CD4-positive, alpha-beta T cell (primary cell): ENCODE measurements around the gene PIP5K1B. TPM values are rescaled to one million over a fixed set of nuclear protein-coding genes. Genes with fewer than 3 reads are reported as not detected.

Experiments
- ATAC-seq: fragments of 200-7000 bp; cut with Tn5 transposase; one replicate; pipeline ENCODE4 v1.10.0; 2022; ENCODE audit warnings: mild to moderate bottlenecking; ENCODE audit not compliant: poor library complexity
- CTCF ChIA-PET: fragments of 350-600 bp; sonication (Branson Sonifier 250); formaldehyde crosslinking; loops from one replicate; lab custom pipeline; 2021; ENCODE audit warnings: antibody characterized with exemption, inconsistent platforms; lab: Charles Lee
- POLR2A ChIA-PET: fragments of 350-600 bp; sonication (Branson Sonifier 250); formaldehyde crosslinking; loops from one replicate; lab custom pipeline; 2021; ENCODE audit warnings: antibody characterized with exemption, inconsistent platforms; lab: Charles Lee
- DNase-seq, 14 experiments: peaks; one replicate each; pipeline ENCODE4 v3.0.0-alpha.2; 2013 to 2020; ENCODE audit warnings: mixed read lengths in 2 of 14
- H3K27ac ChIP-seq, 2 donors: one replicate each; pipeline versions ENCODE4 v1.5.1 to v1.7.0; 2013; ENCODE audit warnings: low read length in 2 of 2, low read depth in 1 of 2, mild to moderate bottlenecking in 1 of 2
- H3K27me3 ChIP-seq, 2 experiments: 1 replicate in 1 of 2; 2 replicates in 1 of 2; pipeline versions ENCODE4 v1.6.1 to v1.7.0; 2013; ENCODE audit warnings: low read length in 2 of 2, control low read depth in 1 of 2, mild to moderate bottlenecking in 1 of 2, moderate library complexity in 1 of 2; ENCODE audit not compliant: insufficient read depth in 2 of 2, control insufficient read depth in 1 of 2
- H3K36me3 ChIP-seq: one replicate; pipeline ENCODE4 v1.6.1; 2013; ENCODE audit warnings: low read length, control low read depth; ENCODE audit not compliant: insufficient read depth
- H3K4me1 ChIP-seq: one replicate; pipeline ENCODE4 v1.6.1; 2013; ENCODE audit warnings: low read length, control low read depth; ENCODE audit not compliant: insufficient read depth
- H3K4me3 ChIP-seq: one replicate; pipeline ENCODE4 v1.5.1; 2013; ENCODE audit warnings: mild to moderate bottlenecking, low read length, moderate library complexity
- H3K9me3 ChIP-seq, 2 experiments: 1 replicate in 1 of 2; 2 replicates in 1 of 2; pipeline versions ENCODE4 v1.6.1 to v1.7.0; 2013; ENCODE audit warnings: low read length in 2 of 2, mild to moderate bottlenecking in 2 of 2, control low read depth in 1 of 2, moderate library complexity in 1 of 2; ENCODE audit not compliant: control insufficient read depth in 1 of 2, insufficient read depth in 1 of 2
- H3K27ac Mint-ChIP-seq: one replicate; pipeline ENCODE4 v1.8.0; 2020; ENCODE audit warnings: mixed read lengths
- H3K27me3 Mint-ChIP-seq: one replicate; pipeline ENCODE4 v1.8.0; 2021; ENCODE audit warnings: mixed read lengths
- H3K36me3 Mint-ChIP-seq: one replicate; pipeline ENCODE4 v1.8.0; 2021; ENCODE audit warnings: low read depth, mixed read lengths
- H3K4me1 Mint-ChIP-seq: one replicate; pipeline ENCODE4 v1.8.0; 2021; ENCODE audit warnings: low read depth, mixed read lengths
- H3K4me3 Mint-ChIP-seq: one replicate; pipeline ENCODE4 v1.8.0; 2020; ENCODE audit warnings: mild to moderate bottlenecking, mixed read lengths
- H3K9me3 Mint-ChIP-seq: one replicate; pipeline ENCODE4 v1.8.0; 2020; ENCODE audit warnings: mixed read lengths
- CTCF ChIP-seq: fragments of 200-600 bp; IDR thresholded peaks from one replicate; pipeline ENCODE4 v1.8.0; 2022; ENCODE audit warnings: antibody characterized with exemption, mild to moderate bottlenecking
- intact Hi-C, 2 experiments: fragments of 100-400 bp; cut with DNase I in 1 of 2; cut with micrococcal nuclease in 1 of 2; formaldehyde crosslinking; loops; one replicate each; pipeline versions ENCODE4 v1.15.1 to v1.9.0; 2023 to 2025; cut with DNase I, micrococcal nuclease
- total RNA-seq, 174 experiments: library from RNA in 2 of 174; stranded (reverse) in 2 of 174; gene quantifications; one replicate each; pipeline ENCODE4 v1.2.3 and lab custom pipeline; 2021 to 2026

The PIP5K1B gene
- total RNA-seq, 2 experiments from 2014 or later, result not detected

GRCh38 chr9:69040646-69041045 lies 335.6 kb downstream of the PIP5K1B start:
- Mint-ChIP-seq H3K27me3 (no peaks in the 10 kb centered on the region), H3K9me3 (no peaks in the 10 kb centered on the region), H3K4me1 (peaks cover 49% of the 10 kb centered on the region), H3K4me3 (no peak overlapping the region), H3K36me3 (peaks cover 43% of the 10 kb centered on the region), H3K27ac (no peak overlapping the region)
- intact Hi-C loops, result loop anchor here in 1 of 2 experiments (5.0 kb wide), 1 partner anchor 727 kb away; no protein-coding TSS in a partner anchor
- Histone ChIP-seq H3K36me3 (peaks cover 9% of the 10 kb centered on the region), H3K27ac (no peak overlapping the region), H3K27me3 (no peaks in the 10 kb centered on the region), H3K4me1 (peaks cover 20% of the 10 kb centered on the region), H3K9me3 (peaks cover 0 to 5% of the 10 kb centered on the region in 2 experiments), H3K4me3 (no peak overlapping the region)
- ChIA-PET CTCF (no interaction called here), POLR2A (no interaction called here)
- TF ChIP-seq CTCF, result no peak
- DNase-seq, result no peak
- no peak for ATAC-seq

- Mint-ChIP-seq H3K9me3 (no peaks in the 10 kb centered on the region), H3K27me3 (no peaks in the 10 kb centered on the region), H3K4me3 (no peak overlapping the region), H3K36me3 (peaks cover 73% of the 10 kb centered on the region), H3K27ac (peak overlapping the region; percentile 36), H3K4me1 (peaks cover 45% of the 10 kb centered on the region)
- H3K36me3 ChIP-seq, result peaks cover 40% of the 10 kb centered on the region
- no peak for ATAC-seq
- no peak overlapping the region for H3K4me3 ChIP-seq
- H3K4me1 ChIP-seq, result peaks cover 4% of the 10 kb centered on the region
- intact Hi-C loops, result loop anchor here in 1 of 2 experiments (5.0 kb wide), 1 partner anchor 723 kb away; no protein-coding TSS in a partner anchor
- no peak for TF ChIP-seq CTCF
- ChIA-PET POLR2A (interaction anchor here (1.4 kb wide), 1 partner anchor 12 kb away, joined by 3 read pairs; no protein-coding TSS in a partner anchor), CTCF (interaction anchor here (1.4 to 1.6 kb wide), 2 partner anchors 9 to 149 kb away, joined by 4 to 6 read pairs; partner anchors contain the start of gene FXN)
- H3K27ac ChIP-seq, result no peak overlapping the region
- no peaks in the 10 kb centered on the region for H3K27me3 ChIP-seq
- peaks cover 0 to 5% of the 10 kb centered on the region in 2 experiments for H3K9me3 ChIP-seq
- DNase-seq, result no peak
Measured at GRCh38 chr9:69044240-69045219, 339.5 kb downstream of the PIP5K1B start.

GRCh38 chr9:69045821-69046220 lies 340.8 kb downstream of the PIP5K1B start:
- ChIA-PET CTCF (no interaction called here), POLR2A (no interaction called here)
- Mint-ChIP-seq H3K27ac (no peak overlapping the region), H3K27me3 (no peaks in the 10 kb centered on the region), H3K4me1 (peaks cover 42% of the 10 kb centered on the region), H3K4me3 (no peak overlapping the region), H3K36me3 (peaks cover 71% of the 10 kb centered on the region), H3K9me3 (no peaks in the 10 kb centered on the region)
- intact Hi-C loops, result no loop called here
- Histone ChIP-seq H3K27me3 (no peaks in the 10 kb centered on the region), H3K4me1 (peaks cover 4% of the 10 kb centered on the region), H3K36me3 (peaks cover 36% of the 10 kb centered on the region), H3K27ac (no peak overlapping the region), H3K9me3 (no peaks in the 10 kb centered on the region), H3K4me3 (no peak overlapping the region)
- ATAC-seq, result no peak
- no peak for DNase-seq
- TF ChIP-seq CTCF, result no peak
